CD8-positive, alpha-beta memory T cell (primary cell): Measurements from ENCODE around the gene TMBIM1. TPM values are rescaled to one million over a fixed set of nuclear protein-coding genes. Genes with fewer than 3 reads are reported as not detected.

ENCODE experiments used
- CTCF ChIA-PET: fragments of 350-600 bp; sonication (Branson Sonifier 250); formaldehyde crosslinking; loops from one replicate; lab custom pipeline; 2021; ENCODE audit warnings: antibody characterized with exemption; lab: Charles Lee
- POLR2A ChIA-PET: fragments of 350-600 bp; sonication (Branson Sonifier 250); formaldehyde crosslinking; loops from one replicate; lab custom pipeline; 2021; ENCODE audit warnings: antibody characterized with exemption; lab: Charles Lee
- DNase-seq, 5 donors: peaks; one replicate each; pipeline versions ENCODE4 v3.0.0 to v3.0.0-alpha.2; 2020 to 2022; ENCODE audit warnings: mixed read lengths in 1 of 5
- H3K27ac ChIP-seq: one replicate; pipeline ENCODE4 v1.7.0; 2013; ENCODE audit warnings: low read depth, mild to moderate bottlenecking, low read length, moderate library complexity
- H3K27me3 ChIP-seq: 2 replicates; pipeline ENCODE4 v1.7.0; 2013; ENCODE audit warnings: low read length, mild to moderate bottlenecking; ENCODE audit not compliant: insufficient read depth, poor library complexity, severe bottlenecking
- H3K36me3 ChIP-seq: 2 replicates; pipeline ENCODE4 v1.7.0; 2013; ENCODE audit warnings: mild to moderate bottlenecking, low read length, moderate library complexity; ENCODE audit not compliant: insufficient read depth
- H3K4me1 ChIP-seq: 2 replicates; pipeline ENCODE4 v1.7.0; 2013; ENCODE audit warnings: mild to moderate bottlenecking, low read length, moderate library complexity; ENCODE audit not compliant: insufficient read depth
- H3K4me3 ChIP-seq: 2 replicates; pipeline ENCODE4 v1.7.0; 2013; ENCODE audit warnings: mild to moderate bottlenecking, low read length
- H3K9me3 ChIP-seq: 2 replicates; pipeline ENCODE4 v1.7.0; 2013; ENCODE audit warnings: mild to moderate bottlenecking, low read length
- H3K27ac Mint-ChIP-seq, 8 donors: one replicate each; pipeline ENCODE4 v1.8.0; 2020 to 2021; ENCODE audit warnings: mixed read lengths in 8 of 8, mild to moderate bottlenecking in 6 of 8, inconsistent platforms in 3 of 8, moderate library complexity in 3 of 8
- H3K27me3 Mint-ChIP-seq, 2 donors: one replicate each; pipeline ENCODE4 v1.8.0; 2020 to 2021; ENCODE audit warnings: mixed read lengths in 2 of 2, mild to moderate bottlenecking in 1 of 2, moderate library complexity in 1 of 2
- H3K36me3 Mint-ChIP-seq, 3 donors: one replicate each; pipeline ENCODE4 v1.8.0; 2020 to 2021; ENCODE audit warnings: mixed read lengths in 3 of 3, inconsistent platforms in 1 of 3, mild to moderate bottlenecking in 1 of 3
- H3K4me1 Mint-ChIP-seq, 3 donors: one replicate each; pipeline ENCODE4 v1.8.0; 2020 to 2021; ENCODE audit warnings: mixed read lengths in 3 of 3, inconsistent platforms in 1 of 3, mild to moderate bottlenecking in 1 of 3
- H3K4me3 Mint-ChIP-seq, 7 donors: one replicate each; pipeline ENCODE4 v1.8.0; 2020 to 2021; ENCODE audit warnings: mixed read lengths in 7 of 7, mild to moderate bottlenecking in 6 of 7, moderate library complexity in 4 of 7, inconsistent platforms in 2 of 7
- H3K9me3 Mint-ChIP-seq, 5 donors: one replicate each; pipeline ENCODE4 v1.8.0; 2020 to 2022; ENCODE audit warnings: mixed read lengths in 5 of 5, mild to moderate bottlenecking in 3 of 5, moderate library complexity in 2 of 5, inconsistent platforms in 1 of 5
- polyA plus RNA-seq: library from polyadenylated mRNA; unstranded; fragments of 300-500 nt; fragmentation: Illumina TruSeq; gene quantifications from one replicate; pipeline ENCODE4 v1.2.3, GENCODE V29; 2021
- total RNA-seq, 2 experiments: library from RNA; stranded (reverse); gene quantifications; one replicate each; pipeline ENCODE4 v1.2.3, GENCODE V29; 2021

Gene TMBIM1
- total RNA-seq = 10 to 100 TPM; 82.3 to 92.3 TPM
- polyA plus RNA-seq = 149 TPM

GRCh38 chr2:218292048-218293014 is at the start of gene TMBIM1:
Gene TMBIM1 (minus strand): TSS chr2:218292503. CDS start chr2:218282141, 10,362 bp downstream.
- POLR2A ChIA-PET = interaction anchor here (0.6 to 2.2 kb wide), 4 partner anchors 12 to 75 kb away, joined by 3 to 10 read pairs (median 3); partner anchors contain the start of genes AAMP and PNKD
- peaks cover 58% of the 10 kb centered on the region for H3K4me1 ChIP-seq

GRCh38 chr2:218341381-218341780 is 49.1 kb upstream of the TMBIM1 start:
- peak overlapping the region in 1 of 8 donors; percentile 26 for H3K27ac Mint-ChIP-seq

More at GRCh38 chr2:218292048-218293014, at the start of gene TMBIM1:
- no peaks in the 10 kb centered on the region for H3K27me3 ChIP-seq
- peak within 1 kb of the TSS; percentile 84 for H3K27ac ChIP-seq
- Mint-ChIP-seq H3K27me3 (no peaks in the 10 kb centered on the region), H3K9me3 (no peaks in the 10 kb centered on the region), H3K4me3 (peak within 1 kb of the TSS; percentile 88 to 94 (median 92)), H3K36me3 (peaks cover 0 to 17% (median 0%) of the 10 kb centered on the region in 3 donors), H3K27ac (peak within 1 kb of the TSS; percentile 88 to 99 (median 98)), H3K4me1 (peaks cover 46 to 66% (median 58%) of the 10 kb centered on the region in 3 donors)
- DNase-seq = peak; percentile 76 to 84 (median 79)
- H3K9me3 ChIP-seq = no peaks in the 10 kb centered on the region
- H3K4me3 ChIP-seq = peak within 1 kb of the TSS; percentile 83
- CTCF ChIA-PET = interaction anchor here (0.6 to 8.3 kb wide), 18 partner anchors 8 to 174 kb away, joined by 3 to 144 read pairs (median 6); partner anchors contain the start of genes AAMP, CATIP, CTDSP1 and PNKD
- no peaks in the 10 kb centered on the region for H3K36me3 ChIP-seq

GRCh38 chr2:218340656-218341055 is 48.4 kb upstream of the TMBIM1 start:
- Mint-ChIP-seq H3K36me3 (peaks cover 0 to 2% (median 0%) of the 10 kb centered on the region in 3 donors), H3K9me3 (peaks cover 0 to 2% (median 0%) of the 10 kb centered on the region in 5 donors), H3K27me3 (peaks cover 0 to 5% of the 10 kb centered on the region in 2 donors), H3K4me3 (no peak overlapping the region), H3K4me1 (no peaks in the 10 kb centered on the region), H3K27ac (peak overlapping the region in 2 of 8 donors; percentile 39 to 97)
- Histone ChIP-seq H3K9me3 (no peaks in the 10 kb centered on the region), H3K27me3 (no peaks in the 10 kb centered on the region), H3K36me3 (no peaks in the 10 kb centered on the region), H3K4me1 (no peaks in the 10 kb centered on the region), H3K4me3 (no peak overlapping the region), H3K27ac (no peak overlapping the region)
- CTCF ChIA-PET = interaction anchor here (0.8 kb wide), 1 partner anchor 17 kb away, joined by 3 read pairs; no protein-coding TSS in a partner anchor
- POLR2A ChIA-PET = no interaction called here
- peak in 1 of 5 donors; percentile 45 for DNase-seq

More at GRCh38 chr2:218341381-218341780, 49.1 kb upstream of the TMBIM1 start:
- no peaks in the 10 kb centered on the region for H3K4me1 ChIP-seq
- H3K27ac ChIP-seq = no peak overlapping the region
- Mint-ChIP-seq H3K4me3 (no peak overlapping the region), H3K4me1 (no peaks in the 10 kb centered on the region), H3K36me3 (peaks cover 0 to 2% (median 0%) of the 10 kb centered on the region in 3 donors), H3K27me3 (peaks cover 0 to 5% of the 10 kb centered on the region in 2 donors), H3K9me3 (peaks cover 0 to 2% (median 0%) of the 10 kb centered on the region in 5 donors)
- no peaks in the 10 kb centered on the region for H3K27me3 ChIP-seq
- no peak overlapping the region for H3K4me3 ChIP-seq
- no peaks in the 10 kb centered on the region for H3K36me3 ChIP-seq
- CTCF ChIA-PET = no interaction called here
- peak in 1 of 5 donors; percentile 40 for DNase-seq
- POLR2A ChIA-PET = no interaction called here
- H3K9me3 ChIP-seq = no peaks in the 10 kb centered on the region

GRCh38 chr2:218334531-218334930 is 42.2 kb upstream of the TMBIM1 start:
- no peak for DNase-seq
- POLR2A ChIA-PET = no interaction called here
- no peaks in the 10 kb centered on the region for H3K9me3 ChIP-seq
- no peaks in the 10 kb centered on the region for H3K9me3 Mint-ChIP-seq
- no peaks in the 10 kb centered on the region for H3K4me1 Mint-ChIP-seq
- peaks cover 0 to 2% of the 10 kb centered on the region in 2 donors for H3K27me3 Mint-ChIP-seq
- H3K4me3 ChIP-seq = no peak overlapping the region
- no peaks in the 10 kb centered on the region for H3K4me1 ChIP-seq
- H3K27ac ChIP-seq = no peak overlapping the region
- H3K27ac Mint-ChIP-seq = no peak overlapping the region
- H3K27me3 ChIP-seq = no peaks in the 10 kb centered on the region
- H3K36me3 Mint-ChIP-seq = no peaks in the 10 kb centered on the region
- no peaks in the 10 kb centered on the region for H3K36me3 ChIP-seq
- CTCF ChIA-PET = no interaction called here
- no peak overlapping the region for H3K4me3 Mint-ChIP-seq

- CTCF ChIA-PET = interaction anchor here (1.2 kb wide), 1 partner anchor 31 kb away, joined by 3 read pairs; no protein-coding TSS in a partner anchor
- no peaks in the 10 kb centered on the region for H3K4me1 Mint-ChIP-seq
- peak overlapping the region; percentile 79 for H3K27ac ChIP-seq
- H3K27ac Mint-ChIP-seq = peak overlapping the region in 2 of 8 donors; percentile 36 to 39
- H3K9me3 Mint-ChIP-seq = no peaks in the 10 kb centered on the region
- no peaks in the 10 kb centered on the region for H3K27me3 ChIP-seq
- POLR2A ChIA-PET = no interaction called here
- H3K4me3 Mint-ChIP-seq = no peak overlapping the region
- H3K4me1 ChIP-seq = no peaks in the 10 kb centered on the region
- H3K27me3 Mint-ChIP-seq = peaks cover 0 to 2% of the 10 kb centered on the region in 2 donors
- no peaks in the 10 kb centered on the region for H3K9me3 ChIP-seq
- no peak overlapping the region for H3K4me3 ChIP-seq
- no peaks in the 10 kb centered on the region for H3K36me3 Mint-ChIP-seq
- DNase-seq = no peak
- H3K36me3 ChIP-seq = no peaks in the 10 kb centered on the region
Observed at GRCh38 chr2:218332920-218333645, 40.8 kb upstream of the TMBIM1 start.

- Histone ChIP-seq H3K4me1 (no peaks in the 10 kb centered on the region), H3K36me3 (no peaks in the 10 kb centered on the region), H3K9me3 (no peaks in the 10 kb centered on the region), H3K4me3 (no peak overlapping the region), H3K27ac (peak overlapping the region; percentile 79), H3K27me3 (no peaks in the 10 kb centered on the region)
- Mint-ChIP-seq H3K9me3 (no peaks in the 10 kb centered on the region), H3K4me3 (no peak overlapping the region), H3K27ac (no peak overlapping the region), H3K27me3 (peaks cover 0 to 2% of the 10 kb centered on the region in 2 donors), H3K36me3 (no peaks in the 10 kb centered on the region), H3K4me1 (no peaks in the 10 kb centered on the region)
- CTCF ChIA-PET = no interaction called here
- POLR2A ChIA-PET = no interaction called here
- no peak for DNase-seq
Observed at GRCh38 chr2:218332288-218332687, 40.0 kb upstream of the TMBIM1 start.

- ChIA-PET CTCF (interaction anchor here (1.0 kb wide), 1 partner anchor 30 kb away, joined by 3 read pairs; no protein-coding TSS in a partner anchor), POLR2A (no interaction called here)
- H3K27me3 ChIP-seq = no peaks in the 10 kb centered on the region
- DNase-seq = no peak
- H3K4me3 ChIP-seq = no peak overlapping the region
- no peaks in the 10 kb centered on the region for H3K9me3 ChIP-seq
- H3K36me3 ChIP-seq = no peaks in the 10 kb centered on the region
- Mint-ChIP-seq H3K27ac (no peak overlapping the region), H3K27me3 (peaks cover 0 to 2% of the 10 kb centered on the region in 2 donors), H3K36me3 (no peaks in the 10 kb centered on the region), H3K4me1 (no peaks in the 10 kb centered on the region), H3K9me3 (no peaks in the 10 kb centered on the region), H3K4me3 (no peak overlapping the region)
- peak overlapping the region; percentile 79 for H3K27ac ChIP-seq
- H3K4me1 ChIP-seq = peaks cover 2% of the 10 kb centered on the region
Observed at GRCh38 chr2:218331745-218332144, 39.4 kb upstream of the TMBIM1 start.
